ENCODE results near the gene MAF. TPM values are rescaled to one million over a fixed set of nuclear protein-coding genes. Genes with fewer than 3 reads are reported as not detected.

The MAF gene
- total and polyA plus RNA-seq, 9 of the 15 experiments (the other 6 are each of a cell fraction or from before 2014, with no cell fraction given), result 0.01 to 0.18 TPM; not detected in 7

- TF ChIP-seq ZNF518B (CRISPR knock-in tag; IDR thresholded peaks at IDR 0.05) (no peak), POLR3G (IDR thresholded peaks at IDR 0.05; ENCODE audit: extremely low read depth, insufficient read length, insufficient replicate concordance) (no peak), PRDM10 (IDR thresholded peaks at IDR 0.05; ENCODE audit: partially characterized antibody) (no peak), MBD1 (CRISPR knock-in tag; IDR thresholded peaks at IDR 0.05) (no peak), RERE (CRISPR knock-in tag; IDR thresholded peaks at IDR 0.05; ENCODE audit: borderline replicate concordance) (no peak), SAFB2 (IDR thresholded peaks at IDR 0.05; ENCODE audit: borderline replicate concordance, low read depth, low read length, severe bottlenecking) (no peak)
Measured at GRCh38 chr16:79645701-79646100, 45.2 kb upstream of the MAF start (continued).
